ENCODE results near the gene IER2. TPM values are rescaled to one million over a fixed set of nuclear protein-coding genes. Genes with fewer than 3 reads are reported as not detected.

The IER2 gene
- total and polyA plus RNA-seq, 2 of the 8 experiments (the other 6 are each of a cell fraction or from before 2014, with no cell fraction given) = 84.5 to 138 TPM

DNA sequence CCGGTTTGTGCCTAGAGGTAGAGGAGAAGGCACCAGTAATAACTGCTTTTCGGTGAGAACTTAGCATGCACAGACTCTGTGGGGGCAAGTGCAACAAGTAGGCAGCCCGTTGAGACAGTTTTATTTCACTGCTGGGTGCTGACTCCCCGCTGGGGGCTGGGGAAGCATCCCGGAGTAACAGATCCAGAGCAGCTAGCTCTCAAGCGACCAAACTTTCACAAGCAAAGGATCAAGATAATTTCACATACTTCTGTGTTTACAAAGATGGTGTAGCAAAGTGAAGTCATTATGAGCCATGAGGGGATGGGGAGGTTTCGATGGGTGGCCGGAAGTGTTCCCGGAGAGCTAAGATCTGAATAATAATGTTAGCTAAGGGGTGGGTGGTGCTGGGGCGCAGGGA, 29.4 kb upstream of the IER2 start:
- H2BK15ac ChIP-seq (ENCODE audit: low read length) = no peak overlapping the region
- no peak overlapping the region for H3K27ac ChIP-seq (ENCODE audit: low read depth, low read length)
- no peak overlapping the region for H3K14ac ChIP-seq (ENCODE audit: insufficient read length)
- H3K4ac ChIP-seq (replicated peaks; ENCODE audit: insufficient read length, low read depth, low read length) = no peak overlapping the region
- no peak overlapping the region for H4K91ac ChIP-seq (replicated peaks; ENCODE audit: insufficient read length, low read length)
- H3K9me3 ChIP-seq (ENCODE audit: insufficient read depth in 2 of 2, low read depth in 1 of 2, low read length in 1 of 2) = no peaks in the 10 kb centered on the region
- CTCF ChIA-PET (ENCODE audit: partially characterized antibody) = interaction anchor here (0.9 to 2.8 kb wide), 6 partner anchors 8 to 155 kb away, joined by 3 to 7 read pairs (median 4); no protein-coding TSS in a partner anchor
- no peak overlapping the region for H4K8ac ChIP-seq (ENCODE audit: extremely low read depth, insufficient read depth, low read length)
- peaks cover 51 to 53% of the 10 kb centered on the region in 2 experiments for H4K20me1 ChIP-seq (replicated peaks in 1 of 2; ENCODE audit: control insufficient read depth in 1 of 2, insufficient read depth in 2 of 2, low read length in 2 of 2)
- H3K18ac ChIP-seq (ENCODE audit: extremely low read depth, low read length) = no peak overlapping the region
- no peak overlapping the region for H3K56ac ChIP-seq (replicated peaks; ENCODE audit: insufficient read length, low read depth, low read length)
- H2BK12ac ChIP-seq (ENCODE audit: low read depth, low read length) = peak overlapping the region; percentile 97
- H3K79me2 ChIP-seq (ENCODE audit: control insufficient read depth in 1 of 2, insufficient read depth in 2 of 2, low read length in 2 of 2) = peaks cover 53 to 78% of the 10 kb centered on the region in 2 experiments
- peak overlapping the region; percentile 92 for H2BK5ac ChIP-seq (ENCODE audit: low read depth, low read length)
- no peak overlapping the region for H2BK120ac ChIP-seq (replicated peaks; ENCODE audit: low read depth, low read length)
- H3K23ac ChIP-seq (ENCODE audit: insufficient read length) = no peak overlapping the region
- H3K9ac ChIP-seq (replicated peaks in 1 of 4; ENCODE audit: extremely low read depth in 1 of 4, low read depth in 3 of 4, low read length in 3 of 4) = peak overlapping the region in 1 of 4 experiments; percentile 34; a peak in 3 of 7 replicates
- H3K23me2 ChIP-seq (ENCODE audit: low read depth, low read length) = peaks cover 7% of the 10 kb centered on the region; the same call in 1 of the 2 replicates
- no peak overlapping the region for H2AFZ ChIP-seq (ENCODE audit: low read length)
- peak overlapping the region; percentile 28; the same call in 1 of the 2 replicates for H2AK5ac ChIP-seq (ENCODE audit: low read depth, low read length)
- 67% methylated on average over 10 of the region's 10 CpGs; no CpG with 5 or more reads in 1 of the 2 experiments for WGBS, 2 experiments (ENCODE audit: extremely low coverage in 1 of 2, insufficient coverage in 1 of 2, insufficient read length in 1 of 2, insufficient replicate concordance in 2 of 2, low coverage in 1 of 2, low lambda C conversion rate in 2 of 2, missing lambda C conversion rate in 1 of 2)
- H3K36me3 ChIP-seq (ENCODE audit: control insufficient read depth in 2 of 4, insufficient read depth in 4 of 4, low read length in 3 of 4) = peaks cover 0 to 11% (median 6%) of the 10 kb centered on the region in 4 experiments; a peak in 4 of 8 replicates
- H3K79me1 ChIP-seq (ENCODE audit: low read depth, low read length) = peaks cover 42% of the 10 kb centered on the region
- peaks cover 14 to 36% (median 26%) of the 10 kb centered on the region in 4 experiments for H3K4me1 ChIP-seq (replicated peaks in 1 of 4; ENCODE audit: control insufficient read depth in 3 of 4, insufficient read depth in 4 of 4, low read length in 3 of 4)
- FAIRE-seq = no peak
- peak overlapping the region; percentile 70 to 81 for H3K4me2 ChIP-seq (ENCODE audit: insufficient read depth in 1 of 2, low read depth in 2 of 2, low read length in 2 of 2)
- DNase-seq (ENCODE audit: low read depth in 1 of 2, low spot score in 2 of 2) = no peak
- POLR2A ChIA-PET (ENCODE audit: partially characterized antibody) = interaction anchor here (0.6 to 19.5 kb wide), 13 partner anchors 12 to 242 kb away, joined by 3 to 228 read pairs (median 4); partner anchors contain the start of genes IER2, LYL1 and STX10
- no peaks in the 10 kb centered on the region for H3K27me3 ChIP-seq (replicated peaks in 1 of 4; ENCODE audit: control insufficient read depth in 3 of 4, extremely low read depth in 1 of 4, insufficient read depth in 3 of 4, low read length in 3 of 4)
- H2BK20ac ChIP-seq (ENCODE audit: low read length) = 0 out of 2 replicates have a peak overlapping the region, but pooled peaks have one; percentile 72
- H4K5ac ChIP-seq (ENCODE audit: insufficient read length, low read depth, low read length) = no peak overlapping the region
- peak overlapping the region in 3 of 4 experiments; percentile 31 to 100 (median 32); a peak in 5 of 8 replicates for H3K4me3 ChIP-seq (ENCODE audit: extremely low read depth in 1 of 4, insufficient read depth in 2 of 4, low read depth in 3 of 4, low read length in 4 of 4)
- TF ChIP-seq NANOG (IDR thresholded peaks at IDR 0.05; ENCODE audit: insufficient read depth, low read depth, low read length, poor library complexity, severe bottlenecking) (peak; percentile 68), CHD1 (IDR thresholded peaks at IDR 0.05; ENCODE audit: low read depth, low read length) (no peak), MAFK (IDR thresholded peaks at IDR 0.05; ENCODE audit: low read depth, low read length) (no peak)

Data from H1 (cell line).